Tibial nerve (tissue), 4 donors: Measurements from ENCODE around the gene SLC25A17.
A peak's percentile ranks its signal among the peaks of the same experiment; 100 is the strongest.

Experiments
- EP300 ChIP-seq, 2 donors: sonication (generic); formaldehyde crosslinking; IDR thresholded peaks; one replicate each; pipeline ENCODE4 v1.6.1; 2017; ENCODE audit warnings: antibody characterized with exemption in 2 of 2, mild to moderate bottlenecking in 1 of 2
- POLR2A ChIP-seq, 2 donors: fragments of 450-650 bp; IDR thresholded peaks; one replicate each; pipeline ENCODE4 v1.6.1; 2017; ENCODE audit warnings: antibody characterized with exemption in 2 of 2, mild to moderate bottlenecking in 2 of 2, moderate library complexity in 2 of 2
- TF ChIP-seq, protein P1 (sequence below), 5 experiments: fragments of 200-600 bp in 3 of 5; fragments of 450-650 bp in 2 of 5; sonication (generic) in 3 of 5; IDR thresholded peaks; one replicate each; pipeline ENCODE4 v1.5.1; 2016 to 2019; ENCODE audit warnings: antibody characterized with exemption in 5 of 5, mild to moderate bottlenecking in 3 of 5, moderate library complexity in 2 of 5

DNA sequence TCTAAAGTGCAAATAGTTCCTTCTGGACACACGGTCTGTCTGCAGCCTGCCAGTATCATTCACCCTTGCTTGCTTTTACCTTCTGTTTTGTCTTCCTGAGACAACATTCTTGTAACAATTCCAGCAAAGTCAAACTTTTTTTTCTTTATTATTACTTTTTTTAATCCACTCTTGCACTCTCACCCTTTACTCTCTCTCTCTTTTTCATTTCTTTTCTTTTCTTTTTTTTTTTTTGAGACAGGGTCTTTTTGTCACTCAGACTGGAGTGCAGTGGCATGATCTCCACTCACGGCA is 86.2 kb downstream of the SLC25A17 start:
- TF ChIP-seq, protein P1, sequence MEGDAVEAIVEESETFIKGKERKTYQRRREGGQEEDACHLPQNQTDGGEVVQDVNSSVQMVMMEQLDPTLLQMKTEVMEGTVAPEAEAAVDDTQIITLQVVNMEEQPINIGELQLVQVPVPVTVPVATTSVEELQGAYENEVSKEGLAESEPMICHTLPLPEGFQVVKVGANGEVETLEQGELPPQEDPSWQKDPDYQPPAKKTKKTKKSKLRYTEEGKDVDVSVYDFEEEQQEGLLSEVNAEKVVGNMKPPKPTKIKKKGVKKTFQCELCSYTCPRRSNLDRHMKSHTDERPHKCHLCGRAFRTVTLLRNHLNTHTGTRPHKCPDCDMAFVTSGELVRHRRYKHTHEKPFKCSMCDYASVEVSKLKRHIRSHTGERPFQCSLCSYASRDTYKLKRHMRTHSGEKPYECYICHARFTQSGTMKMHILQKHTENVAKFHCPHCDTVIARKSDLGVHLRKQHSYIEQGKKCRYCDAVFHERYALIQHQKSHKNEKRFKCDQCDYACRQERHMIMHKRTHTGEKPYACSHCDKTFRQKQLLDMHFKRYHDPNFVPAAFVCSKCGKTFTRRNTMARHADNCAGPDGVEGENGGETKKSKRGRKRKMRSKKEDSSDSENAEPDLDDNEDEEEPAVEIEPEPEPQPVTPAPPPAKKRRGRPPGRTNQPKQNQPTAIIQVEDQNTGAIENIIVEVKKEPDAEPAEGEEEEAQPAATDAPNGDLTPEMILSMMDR (IDR thresholded peaks at IDR 0.05): no peak
- TF ChIP-seq EP300 (IDR thresholded peaks at IDR 0.05) (peak in 1 of 2 donors; percentile 28), POLR2A (IDR thresholded peaks at IDR 0.05) (no peak)
